Osteocyte (in vitro differentiated cells): Measurements from ENCODE around the gene NVL. TPM values are rescaled to one million over a fixed set of nuclear protein-coding genes. Genes with fewer than 3 reads are reported as not detected.

Experiments used
- DNase-seq: peaks from one replicate; pipeline ENCODE4 v3.0.0; 2021; ENCODE audit warnings: mixed read lengths; ENCODE audit not compliant: unreplicated experiment; ENCODE audit errors: extremely low spot score
- H3K27ac Mint-ChIP-seq: one replicate; pipeline ENCODE4 v1.8.0; 2021; ENCODE audit warnings: mild to moderate bottlenecking, mixed read lengths; ENCODE audit not compliant: unreplicated experiment
- H3K27me3 Mint-ChIP-seq: one replicate; pipeline ENCODE4 v1.8.0; 2021; ENCODE audit warnings: mixed read lengths; ENCODE audit not compliant: unreplicated experiment
- H3K36me3 Mint-ChIP-seq: one replicate; pipeline ENCODE4 v1.8.0; 2021; ENCODE audit warnings: mixed read lengths; ENCODE audit not compliant: unreplicated experiment
- H3K4me1 Mint-ChIP-seq: one replicate; pipeline ENCODE4 v1.8.0; 2021; ENCODE audit warnings: mixed read lengths; ENCODE audit not compliant: unreplicated experiment
- H3K4me3 Mint-ChIP-seq: one replicate; pipeline ENCODE4 v1.8.0; 2021; ENCODE audit warnings: mild to moderate bottlenecking, moderate library complexity, mixed read lengths; ENCODE audit not compliant: unreplicated experiment
- H3K9me3 Mint-ChIP-seq: one replicate; pipeline ENCODE4 v1.8.0; 2021; ENCODE audit warnings: mixed read lengths; ENCODE audit not compliant: unreplicated experiment
- total RNA-seq: library from RNA; stranded (reverse); gene quantifications from 2 replicates; pipeline ENCODE4 v1.2.1, GENCODE V29; 2021
- TF ChIP-seq, protein P1 (sequence below): fragments of 200-600 bp; sonication (generic); IDR thresholded peaks from 2 replicates; pipeline ENCODE4 v1.5.0; 2021; ENCODE audit warnings: antibody characterized with exemption, mild to moderate bottlenecking, moderate library complexity

Gene NVL
- total RNA-seq, 1 donor from 2014 or later: 22.5 TPM

- H3K36me3 Mint-ChIP-seq: peaks cover 12% of the 10 kb centered on the region
- H3K4me3 Mint-ChIP-seq: no peak overlapping the region
- peak overlapping the region; percentile 47 for H3K27ac Mint-ChIP-seq
- peaks cover 10% of the 10 kb centered on the region for H3K4me1 Mint-ChIP-seq
- no peak for DNase-seq
- no peaks in the 10 kb centered on the region for H3K27me3 Mint-ChIP-seq
- no peaks in the 10 kb centered on the region for H3K9me3 Mint-ChIP-seq
- TF ChIP-seq, protein P1, sequence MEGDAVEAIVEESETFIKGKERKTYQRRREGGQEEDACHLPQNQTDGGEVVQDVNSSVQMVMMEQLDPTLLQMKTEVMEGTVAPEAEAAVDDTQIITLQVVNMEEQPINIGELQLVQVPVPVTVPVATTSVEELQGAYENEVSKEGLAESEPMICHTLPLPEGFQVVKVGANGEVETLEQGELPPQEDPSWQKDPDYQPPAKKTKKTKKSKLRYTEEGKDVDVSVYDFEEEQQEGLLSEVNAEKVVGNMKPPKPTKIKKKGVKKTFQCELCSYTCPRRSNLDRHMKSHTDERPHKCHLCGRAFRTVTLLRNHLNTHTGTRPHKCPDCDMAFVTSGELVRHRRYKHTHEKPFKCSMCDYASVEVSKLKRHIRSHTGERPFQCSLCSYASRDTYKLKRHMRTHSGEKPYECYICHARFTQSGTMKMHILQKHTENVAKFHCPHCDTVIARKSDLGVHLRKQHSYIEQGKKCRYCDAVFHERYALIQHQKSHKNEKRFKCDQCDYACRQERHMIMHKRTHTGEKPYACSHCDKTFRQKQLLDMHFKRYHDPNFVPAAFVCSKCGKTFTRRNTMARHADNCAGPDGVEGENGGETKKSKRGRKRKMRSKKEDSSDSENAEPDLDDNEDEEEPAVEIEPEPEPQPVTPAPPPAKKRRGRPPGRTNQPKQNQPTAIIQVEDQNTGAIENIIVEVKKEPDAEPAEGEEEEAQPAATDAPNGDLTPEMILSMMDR: no peak
Observed at GRCh38 chr1:224223819-224224714, 105.9 kb downstream of the NVL start.

- DNase-seq: no peak
- TF ChIP-seq, protein P1: no peak
- Mint-ChIP-seq H3K4me1 (peaks cover 10% of the 10 kb centered on the region), H3K4me3 (no peak overlapping the region), H3K36me3 (no peaks in the 10 kb centered on the region), H3K9me3 (no peaks in the 10 kb centered on the region), H3K27me3 (no peaks in the 10 kb centered on the region), H3K27ac (no peak overlapping the region)
Observed at GRCh38 chr1:224219612-224220059, 110.3 kb downstream of the NVL start.

DNA sequence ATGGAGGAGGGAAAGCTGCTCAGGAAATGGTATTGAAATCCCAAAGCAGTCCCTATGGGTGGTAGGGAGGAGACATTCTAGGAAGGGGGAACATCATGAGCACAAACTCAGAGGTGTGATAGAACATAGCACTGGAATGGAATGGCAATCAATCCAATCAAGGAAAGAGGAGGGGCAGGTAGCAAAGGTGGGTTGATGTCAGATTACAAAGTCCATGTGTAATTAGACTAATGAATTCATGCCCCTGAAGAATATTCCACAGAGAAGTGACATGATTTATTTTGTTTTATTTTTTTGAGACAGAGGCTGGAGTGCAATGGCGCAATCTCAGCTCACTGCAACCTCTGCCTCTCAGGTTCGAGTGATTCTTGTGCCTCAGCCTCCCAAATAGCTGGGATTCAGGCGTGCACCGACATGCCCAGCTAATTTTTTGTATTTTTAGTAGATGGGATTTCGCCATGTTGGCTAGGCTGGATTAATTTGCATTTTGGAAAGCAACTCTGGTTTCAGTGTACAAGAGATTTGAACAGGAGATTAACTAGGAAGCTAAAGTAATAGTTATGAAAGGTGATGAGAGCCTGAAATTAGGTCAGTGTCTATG is 110.9 kb downstream of the NVL start:
- no peak overlapping the region for H3K4me3 Mint-ChIP-seq
- no peaks in the 10 kb centered on the region for H3K9me3 Mint-ChIP-seq
- H3K4me1 Mint-ChIP-seq: peaks cover 6% of the 10 kb centered on the region
- no peaks in the 10 kb centered on the region for H3K36me3 Mint-ChIP-seq
- no peak for DNase-seq
- TF ChIP-seq, protein P1: no peak
- H3K27ac Mint-ChIP-seq: no peak overlapping the region
- H3K27me3 Mint-ChIP-seq: no peaks in the 10 kb centered on the region

DNA sequence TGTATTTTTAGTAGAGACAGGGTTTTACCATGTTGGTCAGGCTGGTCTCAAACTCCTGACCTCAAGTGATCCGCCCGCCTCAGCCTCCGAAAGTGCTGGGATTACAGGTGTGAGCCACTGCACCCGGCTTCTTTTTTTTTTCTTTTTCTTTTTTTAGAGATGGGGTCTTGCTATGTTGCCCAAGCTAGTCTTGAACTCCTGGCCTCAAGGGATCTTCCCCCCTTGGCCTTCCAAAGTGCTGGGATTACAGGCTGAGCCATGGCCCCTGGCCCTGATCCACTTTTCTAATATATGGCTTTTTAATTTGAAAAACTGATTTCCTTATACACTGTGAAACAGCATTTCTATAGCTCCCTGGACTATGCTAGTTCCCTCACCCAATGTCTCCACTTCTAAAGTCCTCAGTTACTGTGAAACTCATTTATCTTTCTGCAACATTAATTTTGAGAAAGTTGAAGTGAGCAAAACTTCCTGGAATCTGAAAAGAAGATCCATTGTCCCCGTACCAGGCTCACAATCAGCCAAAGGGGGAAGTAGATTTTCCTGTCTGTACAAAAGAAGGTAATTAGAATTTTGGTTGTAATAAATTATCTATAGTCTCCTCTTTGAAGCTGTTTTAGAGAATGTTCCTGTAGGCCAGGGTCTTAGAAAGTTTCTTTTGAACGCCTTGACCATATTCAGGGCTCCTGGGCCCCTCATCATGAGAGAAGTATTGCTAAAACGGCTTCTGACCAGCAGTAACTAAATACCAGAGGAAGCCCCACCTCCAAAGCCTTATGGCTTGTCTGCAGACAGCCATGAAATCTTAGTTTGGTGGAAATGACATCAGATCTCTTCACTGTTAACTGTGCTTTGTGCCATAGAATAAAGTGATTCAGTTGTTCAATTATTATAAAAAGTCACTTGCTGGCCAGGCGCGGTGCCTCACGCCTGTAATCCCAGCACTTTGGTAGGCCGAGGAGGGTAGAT is 112.0 kb downstream of the NVL start:
- no peaks in the 10 kb centered on the region for H3K36me3 Mint-ChIP-seq
- no peaks in the 10 kb centered on the region for H3K4me1 Mint-ChIP-seq
- H3K9me3 Mint-ChIP-seq: no peaks in the 10 kb centered on the region

More for the DNA sequence above, 112.0 kb downstream of the NVL start:
- Mint-ChIP-seq H3K4me3 (no peak overlapping the region), H3K27me3 (no peaks in the 10 kb centered on the region), H3K27ac (no peak overlapping the region)
- TF ChIP-seq, protein P1: no peak
- no peak for DNase-seq
